GM21526 (cell line): Measurements from ENCODE around the gene GATAD2A.

Experiments
- ATAC-seq: cut with Tn5 transposase; IDR thresholded peaks from one replicate; pipeline ENCODE4 v1.9.1; 2021; ENCODE audit warnings: moderate library complexity; ENCODE audit not compliant: unreplicated experiment, low FRiP score

The GATAD2A gene

GRCh38 chr19:19540715-19541515, 135.4 kb downstream of the GATAD2A start:
- peak; percentile 44 for ATAC-seq

- ATAC-seq = no peak
These were observed 136.1 kb downstream of the GATAD2A start for GRCh38 chr19:19541616-19542015.

- no peak for ATAC-seq
These were observed 137.0 kb downstream of the GATAD2A start for GRCh38 chr19:19542507-19542906.

GRCh38 chr19:19543101-19543500, 137.6 kb downstream of the GATAD2A start:
- ATAC-seq = no peak

- no peak for ATAC-seq
These were observed 138.2 kb downstream of the GATAD2A start for GRCh38 chr19:19543640-19544039.

GRCh38 chr19:19544257-19544953, 138.9 kb downstream of the GATAD2A start:
- no peak for ATAC-seq

GRCh38 chr19:19544954-19545591, 139.6 kb downstream of the GATAD2A start:
- ATAC-seq = no peak

- no peak for ATAC-seq
These were observed 140.2 kb downstream of the GATAD2A start for GRCh38 chr19:19545707-19546106.

GRCh38 chr19:19546751-19547162, 141.3 kb downstream of the GATAD2A start:
- ATAC-seq = no peak

GRCh38 chr19:19547674-19548336, 142.3 kb downstream of the GATAD2A start:
- ATAC-seq = no peak

GRCh38 chr19:19548915-19549759, 143.7 kb downstream of the GATAD2A start:
- ATAC-seq = no peak

- no peak for ATAC-seq
These were observed 144.5 kb downstream of the GATAD2A start for GRCh38 chr19:19549804-19550464.

- ATAC-seq = no peak
These were observed 145.0 kb downstream of the GATAD2A start for GRCh38 chr19:19550485-19550929.

- no peak for ATAC-seq
These were observed 145.7 kb downstream of the GATAD2A start for GRCh38 chr19:19550972-19551852.

GRCh38 chr19:19551853-19552192, 146.3 kb downstream of the GATAD2A start:
- ATAC-seq = no peak

- no peak for ATAC-seq
These were observed 147.3 kb downstream of the GATAD2A start for GRCh38 chr19:19552798-19553197.

- no peak for ATAC-seq
These were observed 148.2 kb downstream of the GATAD2A start for GRCh38 chr19:19553670-19554069.
